Small intestine (tissue), 16 donors: ENCODE results near the gene BLOC1S5. TPM values are rescaled to one million over a fixed set of nuclear protein-coding genes. Genes with fewer than 3 reads are reported as not detected.
A peak's percentile ranks its signal among the peaks of the same experiment; 100 is the strongest.

Source experiments
- DNase-seq, 2 donors: peaks; one replicate each; pipeline versions ENCODE4 v3.0.0 to v3.0.0-alpha.2; 2013
- FAIRE-seq: peaks from 2 replicates; lab custom pipeline; 2012; peaks lifted over from hg19 to GRCh38; lab: Jason Lieb, UNC
- H3K27ac ChIP-seq, 3 donors: one replicate each; pipeline ENCODE4 v1.5.1; 2013; ENCODE audit warnings: low read length in 2 of 3, mild to moderate bottlenecking in 2 of 3, control low read depth in 1 of 3, inconsistent platforms in 1 of 3, low read depth in 1 of 3, moderate library complexity in 1 of 3
- H3K27me3 ChIP-seq, 3 donors: one replicate each; pipeline ENCODE4 v1.6.1; 2013; ENCODE audit warnings: low read length in 3 of 3, inconsistent platforms in 1 of 3; ENCODE audit not compliant: control insufficient read depth in 3 of 3, insufficient read depth in 3 of 3
- H3K36me3 ChIP-seq, 3 donors: one replicate each; pipeline ENCODE4 v1.6.1; 2013; ENCODE audit warnings: low read length in 3 of 3, inconsistent platforms in 1 of 3, low read depth in 1 of 3, mild to moderate bottlenecking in 1 of 3, moderate library complexity in 1 of 3; ENCODE audit not compliant: control insufficient read depth in 3 of 3, insufficient read depth in 2 of 3
- H3K4me1 ChIP-seq, 3 donors: one replicate each; pipeline ENCODE4 v1.6.1; 2013; ENCODE audit warnings: low read length in 2 of 3, inconsistent platforms in 1 of 3, low read depth in 1 of 3, mild to moderate bottlenecking in 1 of 3, moderate library complexity in 1 of 3; ENCODE audit not compliant: control insufficient read depth in 3 of 3, insufficient read depth in 2 of 3
- H3K4me3 ChIP-seq, 3 donors: one replicate each; pipeline ENCODE4 v1.5.1; 2013; ENCODE audit warnings: low read length in 3 of 3, control low read depth in 1 of 3, inconsistent platforms in 1 of 3, low read depth in 1 of 3, mild to moderate bottlenecking in 1 of 3, moderate library complexity in 1 of 3
- H3K9me3 ChIP-seq, 2 donors: one replicate each; pipeline ENCODE4 v1.6.1; 2013; ENCODE audit warnings: low read depth in 1 of 2, low read length in 1 of 2; ENCODE audit not compliant: control insufficient read depth in 2 of 2, insufficient read depth in 1 of 2
- WGBS, 3 donors: extraction: QIAGEN DNeasy Blood & Tissue Kit; methylation state at CpG; one replicate each; pipeline ENCODE4 v1.1.7; 2013; 5-methylcytosine and 5-hydroxymethylcytosine counted together
- long read RNA-seq, 10 donors: transcript quantifications; one replicate each; lab custom pipeline, GENCODE V29; 2026
- polyA plus RNA-seq, 4 donors: library from polyadenylated mRNA; stranded (reverse) in 3 of 4; unstranded in 1 of 4; fragments of 200-250 nt in 3 of 4; fragments of 120-200 nt in 1 of 4; gene quantifications; one replicate each; pipeline versions ENCODE4 v1.2.1 to v1.2.3, GENCODE V29; 2013
- donor health status: healthy with polysubstance abuse.
- donor health status: control.
- donor health status: control.
- donor health status: Bipolar disorder and iron deficiency.
- donor health status: healthy.

The BLOC1S5 gene, protein sequence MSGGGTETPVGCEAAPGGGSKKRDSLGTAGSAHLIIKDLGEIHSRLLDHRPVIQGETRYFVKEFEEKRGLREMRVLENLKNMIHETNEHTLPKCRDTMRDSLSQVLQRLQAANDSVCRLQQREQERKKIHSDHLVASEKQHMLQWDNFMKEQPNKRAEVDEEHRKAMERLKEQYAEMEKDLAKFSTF
- polyA plus RNA-seq, result 10 to 100 TPM in 2 of 4 donors, 1 to 10 TPM in 2; 3.2 to 14.2 (median 8.5) TPM
- long read RNA-seq, donor 1, transcript BLOC1S5-202 (5 exons, 2,684 nt), result major isoform, 8 of 11 reads
- long read RNA-seq, donor 1, partial matches to known transcripts, result 0 of 11 reads
- long read RNA-seq, donor 1, other reads (novel, unspliced or antisense), result 0 of 11 reads
- long read RNA-seq, donor 2, partial matches to known transcripts, result 0 of 2 reads
- long read RNA-seq, donor 2, other reads (novel, unspliced or antisense), result 0 of 2 reads
- long read RNA-seq, donor 3, transcript BLOC1S5-202 (5 exons, 2,684 nt), result major isoform, 6 of 7 reads
- long read RNA-seq, donor 3, partial matches to known transcripts, result 0 of 7 reads
- long read RNA-seq, donor 3, other reads (novel, unspliced or antisense), result 0 of 7 reads
- long read RNA-seq, donor 4, result 0 reads
- long read RNA-seq, donor 5, partial matches to known transcripts, result 0 of 1 reads
- long read RNA-seq, donor 5, other reads (novel, unspliced or antisense), result 0 of 1 reads
- long read RNA-seq, donor 6, partial matches to known transcripts, result 0 of 4 reads
- long read RNA-seq, donor 6, other reads (novel, unspliced or antisense), result 0 of 4 reads
- long read RNA-seq, donor 7, transcript BLOC1S5-202 (5 exons, 2,684 nt), result major isoform, 6 of 6 reads
- long read RNA-seq, donor 7, partial matches to known transcripts, result 0 of 6 reads
- long read RNA-seq, donor 7, other reads (novel, unspliced or antisense), result 0 of 6 reads
- long read RNA-seq, donor 8, partial matches to known transcripts, result 0 of 1 reads
- long read RNA-seq, donor 8, other reads (novel, unspliced or antisense), result 0 of 1 reads
- long read RNA-seq, donor 9, partial matches to known transcripts, result 0 of 4 reads
- long read RNA-seq, donor 9, other reads (novel, unspliced or antisense), result 0 of 4 reads
- long read RNA-seq, donor 10, partial matches to known transcripts, result 0 of 2 reads
- long read RNA-seq, donor 10, other reads (novel, unspliced or antisense), result 0 of 2 reads

GRCh38 chr6:8063761-8064637 is at the start of gene BLOC1S5:
TSS of gene BLOC1S5 (minus strand) at chr6:8064389. CDS start at chr6:8064376, 13 bp downstream.
- H3K4me3 ChIP-seq, result peak within 1 kb of the TSS; percentile 78 to 98 (median 84)
- H3K9me3 ChIP-seq, result no peaks in the 10 kb centered on the region
- FAIRE-seq (no peak), DNase-seq (peak; percentile 98 to 99)
- H3K4me1 ChIP-seq, result peaks cover 2 to 9% (median 5%) of the 10 kb centered on the region in 3 donors
- peaks cover 0 to 2% (median 0%) of the 10 kb centered on the region in 3 donors for H3K36me3 ChIP-seq
- no peaks in the 10 kb centered on the region for H3K27me3 ChIP-seq
- 0% methylated on average over 47 to 64 of the region's 64 CpGs for WGBS, 3 donors
- H3K27ac ChIP-seq, result peak within 1 kb of the TSS; percentile 87 to 95 (median 93)

- Histone ChIP-seq H3K27me3 (peaks cover 0 to 2% (median 0%) of the 10 kb centered on the region in 3 donors), H3K27ac (no peak overlapping the region), H3K4me1 (no peaks in the 10 kb centered on the region), H3K4me3 (no peak overlapping the region), H3K9me3 (no peaks in the 10 kb centered on the region), H3K36me3 (no peaks in the 10 kb centered on the region)
- FAIRE-seq, result no peak
- DNase-seq, result no peak
- 62 to 79% (median 78%) methylated on average over 4 of the region's 4 CpGs for WGBS, 3 donors
Measured at GRCh38 chr6:8113131-8113654, 49.0 kb upstream of the BLOC1S5 start.

DNA sequence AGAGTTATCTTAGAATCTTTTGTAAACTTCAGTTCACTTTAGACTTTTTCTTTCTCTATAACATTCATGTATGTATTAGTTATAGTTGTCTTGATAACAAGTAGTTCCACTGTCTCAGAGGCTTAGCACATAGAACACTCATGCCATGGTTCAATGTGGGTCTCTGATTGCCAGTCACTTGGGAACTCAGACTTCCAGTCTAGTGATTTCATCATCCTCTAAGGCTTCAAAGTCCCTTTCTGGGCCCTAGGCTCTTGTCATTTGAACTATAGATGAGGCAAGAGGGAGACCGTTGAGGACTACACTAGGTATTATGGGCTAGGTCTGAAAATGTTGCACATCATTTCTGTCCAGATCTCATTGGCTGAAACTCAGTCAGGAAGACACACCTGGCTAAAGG is 46.5 kb upstream of the BLOC1S5 start:
- WGBS, 3 donors, result 33 to 86% (median 40%) methylated on average over 1 of the region's 1 CpG
- Histone ChIP-seq H3K27ac (no peak overlapping the region), H3K4me3 (no peak overlapping the region), H3K36me3 (no peaks in the 10 kb centered on the region), H3K27me3 (peaks cover 0 to 4% (median 0%) of the 10 kb centered on the region in 3 donors), H3K9me3 (no peaks in the 10 kb centered on the region), H3K4me1 (no peaks in the 10 kb centered on the region)
- no peak for FAIRE-seq
- DNase-seq, result peak in 1 of 2 donors; percentile 7

- H3K27me3 ChIP-seq, result peaks cover 0 to 4% (median 0%) of the 10 kb centered on the region in 3 donors
- no peaks in the 10 kb centered on the region for H3K9me3 ChIP-seq
- no peak overlapping the region for H3K4me3 ChIP-seq
- no peak overlapping the region for H3K27ac ChIP-seq
- DNase-seq (no peak), FAIRE-seq (no peak)
- no peaks in the 10 kb centered on the region for H3K36me3 ChIP-seq
- H3K4me1 ChIP-seq, result no peaks in the 10 kb centered on the region
- WGBS, 3 donors, result 66 to 86% (median 70%) methylated on average over 4 of the region's 4 CpGs
Measured at GRCh38 chr6:8110117-8110721, 46.0 kb upstream of the BLOC1S5 start.

GRCh38 chr6:8108759-8109539 is 44.8 kb upstream of the BLOC1S5 start:
- no peak for FAIRE-seq
- 75 to 82% (median 79%) methylated on average over 13 of the region's 13 CpGs for WGBS, 3 donors
- Histone ChIP-seq H3K4me3 (no peak overlapping the region), H3K27ac (no peak overlapping the region), H3K36me3 (no peaks in the 10 kb centered on the region), H3K9me3 (no peaks in the 10 kb centered on the region), H3K4me1 (no peaks in the 10 kb centered on the region), H3K27me3 (peaks cover 0 to 4% (median 0%) of the 10 kb centered on the region in 3 donors)
- DNase-seq, result no peak

GRCh38 chr6:8108031-8108660 is 44.0 kb upstream of the BLOC1S5 start:
- Histone ChIP-seq H3K4me3 (no peak overlapping the region), H3K4me1 (no peaks in the 10 kb centered on the region), H3K9me3 (no peaks in the 10 kb centered on the region), H3K27me3 (peaks cover 0 to 4% (median 0%) of the 10 kb centered on the region in 3 donors), H3K27ac (no peak overlapping the region), H3K36me3 (no peaks in the 10 kb centered on the region)
- 64 to 72% (median 68%) methylated on average over 4 of the region's 4 CpGs for WGBS, 3 donors
- no peak for DNase-seq
- no peak for FAIRE-seq
